GM23248 (cell line): ENCODE data around the gene VANGL1. TPM values are rescaled to one million over a fixed set of nuclear protein-coding genes. Genes with fewer than 3 reads are reported as not detected.

Experiments used
- DNase-seq: peaks from one replicate; pipeline ENCODE4 v3.0.0-alpha.2; 2015
- H2AFZ ChIP-seq: fragments of 200-600 bp; sonication (generic); 2 replicates; pipeline ENCODE4 v1.6.1; 2016; ENCODE audit warnings: antibody characterized with exemption
- H3F3A ChIP-seq: fragments of 200-600 bp; sonication (generic); 2 replicates; pipeline ENCODE4 v1.6.1; 2016; ENCODE audit warnings: mild to moderate bottlenecking, antibody characterized with exemption, mixed run types; ENCODE audit not compliant: insufficient read depth
- H3K27ac ChIP-seq: fragments of 200-600 bp; sonication (generic); 2 replicates; pipeline ENCODE4 v1.5.1; 2016; ENCODE audit warnings: mild to moderate bottlenecking
- H3K27me3 ChIP-seq: fragments of 200-600 bp; sonication (generic); replicated peaks from 2 replicates; pipeline ENCODE4 v1.6.1; 2016; ENCODE audit warnings: mild to moderate bottlenecking; ENCODE audit not compliant: insufficient read depth
- H3K36me3 ChIP-seq: fragments of 200-600 bp; sonication (generic); 2 replicates; pipeline ENCODE4 v1.6.1; 2016; ENCODE audit warnings: low read depth, mild to moderate bottlenecking
- H3K4me1 ChIP-seq: fragments of 200-600 bp; sonication (generic); 2 replicates; pipeline ENCODE4 v1.6.1; 2016; ENCODE audit warnings: mild to moderate bottlenecking; ENCODE audit not compliant: insufficient read depth
- H3K4me2 ChIP-seq: fragments of 200-600 bp; sonication (generic); one replicate; pipeline ENCODE4 v1.6.1; 2016; ENCODE audit warnings: mild to moderate bottlenecking; ENCODE audit not compliant: unreplicated experiment
- H3K4me3 ChIP-seq: fragments of 200-600 bp; sonication (generic); 2 replicates; pipeline ENCODE4 v1.5.1; 2016; ENCODE audit warnings: mild to moderate bottlenecking
- H3K79me2 ChIP-seq: fragments of 200-600 bp; sonication (generic); 2 replicates; pipeline ENCODE4 v1.6.1; 2016; ENCODE audit warnings: mild to moderate bottlenecking; ENCODE audit not compliant: insufficient read depth
- H3K9ac ChIP-seq: fragments of 200-600 bp; sonication (generic); 2 replicates; pipeline ENCODE4 v1.6.1; 2016; ENCODE audit warnings: mild to moderate bottlenecking
- H3K9me2 ChIP-seq: fragments of 200-600 bp; sonication (generic); 2 replicates; pipeline ENCODE4 v1.6.1; 2016; ENCODE audit warnings: mixed run types, mild to moderate bottlenecking, moderate library complexity; ENCODE audit not compliant: insufficient read depth
- H3K9me3 ChIP-seq: fragments of 200-600 bp; sonication (generic); one replicate; pipeline ENCODE4 v1.6.1; 2017; ENCODE audit warnings: low read depth
- H4K20me1 ChIP-seq: fragments of 200-600 bp; sonication (generic); 2 replicates; pipeline ENCODE4 v1.6.0; 2016; ENCODE audit not compliant: insufficient read depth
- EZH2 ChIP-seq: fragments of 200-600 bp; sonication (generic); IDR thresholded peaks from 2 replicates; pipeline ENCODE4 v1.6.1; 2018; ENCODE audit warnings: antibody characterized with exemption, mild to moderate bottlenecking; ENCODE audit not compliant: insufficient read depth, poor library complexity, severe bottlenecking
- EZH2phosphoT487 ChIP-seq: fragments of 200-600 bp; sonication (generic); IDR thresholded peaks from 2 replicates; pipeline ENCODE4 v1.6.1; 2018; ENCODE audit warnings: antibody characterized with exemption, moderate library complexity, mild to moderate bottlenecking, low read depth; ENCODE audit not compliant: insufficient read depth
- WGBS, 2 experiments: methylation state at CpG; one replicate each; pipeline ENCODE4 v1.1.6; 2015 to 2017; ENCODE audit warnings: low lambda C conversion rate in 2 of 2, low coverage in 1 of 2; ENCODE audit errors: missing lambda C conversion rate in 2 of 2; 5-methylcytosine and 5-hydroxymethylcytosine counted together
- in situ Hi-C: fragments of 300-500 bp; cut with MboI; formaldehyde crosslinking; loops from 2 replicates; pipeline ENCODE4 v1.15.0; 2020
- polyA plus RNA-seq: library from polyadenylated mRNA; unstranded; fragments of >200 nt; fragmentation: Nextera tagmentation; extraction: Ambion mirVana; gene quantifications from 2 replicates; pipeline ENCODE4 v1.2.1, GENCODE V29; 2016
- total RNA-seq: library from RNA; depleted of rRNA; stranded (reverse); fragments of >200 nt; shearing (Covaris generic); gene quantifications from 2 replicates; pipeline ENCODE4 v1.2.3, GENCODE V29; 2014

The VANGL1 gene
- total and polyA plus RNA-seq, 2 experiments from 2014 or later = 11.7 to 14.7 TPM

GRCh38 chr1:115729756-115730155 lies 88.0 kb downstream of the VANGL1 start:
- Histone ChIP-seq H3K79me2 (no peaks in the 10 kb centered on the region), H4K20me1 (no peaks in the 10 kb centered on the region; the same call in 1 of the 2 replicates), H3K4me1 (peaks cover 14% of the 10 kb centered on the region), H3K4me2 (no peak overlapping the region), H3K27ac (no peak overlapping the region), H3K9me3 (no peaks in the 10 kb centered on the region), H3K27me3 (0 out of 2 replicates have a peak, but pooled peaks cover 4% of the 10 kb centered on the region), H3K4me3 (no peak overlapping the region), H2AFZ (no peak overlapping the region), H3F3A (peaks cover 16% of the 10 kb centered on the region), H3K36me3 (no peaks in the 10 kb centered on the region), H3K9me2 (no peaks in the 10 kb centered on the region), H3K9ac (no peak overlapping the region)
- DNase-seq = no peak
- TF ChIP-seq EZH2 (no peak), EZH2phosphoT487 (no peak)
- in situ Hi-C loops = no loop called here
- WGBS, 2 experiments = 61 to 67% methylated on average over 4 of the region's 4 CpGs

- peaks cover 4% of the 10 kb centered on the region; the same call in 1 of the 2 replicates for H3K27me3 ChIP-seq
- H3K27ac ChIP-seq = no peak overlapping the region
- TF ChIP-seq EZH2 (no peak), EZH2phosphoT487 (no peak)
- 60 to 66% methylated on average over 4 of the region's 4 CpGs for WGBS, 2 experiments
- no peaks in the 10 kb centered on the region; the same call in 1 of the 2 replicates for H4K20me1 ChIP-seq
- H3K9me3 ChIP-seq = no peaks in the 10 kb centered on the region
- DNase-seq = no peak
- H3K9ac ChIP-seq = no peak overlapping the region
- H3K9me2 ChIP-seq = no peaks in the 10 kb centered on the region
- no peak overlapping the region for H2AFZ ChIP-seq
- in situ Hi-C loops = no loop called here
- no peaks in the 10 kb centered on the region for H3K79me2 ChIP-seq
- no peak overlapping the region for H3K4me2 ChIP-seq
- H3F3A ChIP-seq = peaks cover 12% of the 10 kb centered on the region
- H3K36me3 ChIP-seq = no peaks in the 10 kb centered on the region
- peaks cover 12% of the 10 kb centered on the region for H3K4me1 ChIP-seq
- no peak overlapping the region for H3K4me3 ChIP-seq
These were observed 90.5 kb downstream of the VANGL1 start for GRCh38 chr1:115732316-115732715.

- TF ChIP-seq EZH2phosphoT487 (no peak), EZH2 (no peak)
- no peak overlapping the region for H3K4me2 ChIP-seq
- WGBS, 2 experiments = 14 to 26% methylated on average over 1 of the region's 1 CpG
- H3K9me2 ChIP-seq = no peaks in the 10 kb centered on the region
- H3K9ac ChIP-seq = no peak overlapping the region
- H3K9me3 ChIP-seq = no peaks in the 10 kb centered on the region
- no peak overlapping the region for H3K27ac ChIP-seq
- DNase-seq = no peak
- H3K79me2 ChIP-seq = no peaks in the 10 kb centered on the region
- H3K4me3 ChIP-seq = no peak overlapping the region
- no peaks in the 10 kb centered on the region for H3F3A ChIP-seq
- no peaks in the 10 kb centered on the region for H4K20me1 ChIP-seq
- H2AFZ ChIP-seq = no peak overlapping the region
- H3K36me3 ChIP-seq = no peaks in the 10 kb centered on the region
- in situ Hi-C loops = no loop called here
- H3K4me1 ChIP-seq = no peaks in the 10 kb centered on the region
- no peaks in the 10 kb centered on the region; the same call in 1 of the 2 replicates for H3K27me3 ChIP-seq
These were observed 99.0 kb downstream of the VANGL1 start for GRCh38 chr1:115740811-115741210.

GRCh38 chr1:115744646-115745275 lies 103.0 kb downstream of the VANGL1 start:
- H3K27ac ChIP-seq = no peak overlapping the region
- no peak overlapping the region for H3K9ac ChIP-seq
- no peak for DNase-seq
- no peaks in the 10 kb centered on the region for H3K9me2 ChIP-seq
- H3K9me3 ChIP-seq = no peaks in the 10 kb centered on the region
- no peaks in the 10 kb centered on the region for H3K4me1 ChIP-seq
- H3K79me2 ChIP-seq = no peaks in the 10 kb centered on the region
- peaks cover 7% of the 10 kb centered on the region; the same call in 1 of the 2 replicates for H3K27me3 ChIP-seq
- 72 to 75% methylated on average over 3 of the region's 3 CpGs for WGBS, 2 experiments
- TF ChIP-seq EZH2 (no peak), EZH2phosphoT487 (no peak)
- no peaks in the 10 kb centered on the region for H3F3A ChIP-seq
- H3K36me3 ChIP-seq = no peaks in the 10 kb centered on the region
- no peak overlapping the region for H3K4me2 ChIP-seq
- H4K20me1 ChIP-seq = no peaks in the 10 kb centered on the region
- in situ Hi-C loops = no loop called here
- no peak overlapping the region for H3K4me3 ChIP-seq
- no peak overlapping the region for H2AFZ ChIP-seq
